T-helper 22 cell (primary cell): ENCODE data around the gene SYNE1.
"Not testable (repeated sequence)": the region's sequence is repeated elsewhere in the genome, so short reads cannot be mapped to it uniquely, and the experiment has no call there.

Experiments
- DNase-seq: peaks from one replicate; pipeline ENCODE4 v3.0.0-alpha.2; 2020; ENCODE audit warnings: low read depth

Gene SYNE1

GRCh38 chr6:152423216-152424103 lies 213.7 kb downstream of the SYNE1 start:
- no peak for DNase-seq

DNA sequence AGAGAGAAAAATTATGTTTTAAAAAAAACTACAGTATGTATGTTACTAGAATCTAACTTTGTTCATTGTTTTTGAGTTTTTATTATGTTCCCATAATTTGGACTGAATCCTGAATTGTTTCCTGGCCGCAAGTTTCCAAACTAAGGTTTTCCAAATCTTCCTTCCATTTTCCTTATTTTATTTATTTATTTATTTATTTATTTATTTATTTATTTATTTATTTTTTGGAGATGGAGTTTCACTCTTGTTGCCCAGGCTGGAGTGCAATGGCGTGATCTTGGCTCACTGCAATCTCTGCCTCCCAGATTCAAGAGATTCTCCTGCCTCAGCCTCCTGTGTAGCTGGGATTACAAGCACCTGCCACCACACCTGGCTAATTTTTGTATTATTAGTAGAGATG lies 215.7 kb downstream of the SYNE1 start:
- not testable (repeated sequence) for DNase-seq

- DNase-seq, result no peak
These were observed 216.5 kb downstream of the SYNE1 start for GRCh38 chr6:152420696-152421095.

DNA sequence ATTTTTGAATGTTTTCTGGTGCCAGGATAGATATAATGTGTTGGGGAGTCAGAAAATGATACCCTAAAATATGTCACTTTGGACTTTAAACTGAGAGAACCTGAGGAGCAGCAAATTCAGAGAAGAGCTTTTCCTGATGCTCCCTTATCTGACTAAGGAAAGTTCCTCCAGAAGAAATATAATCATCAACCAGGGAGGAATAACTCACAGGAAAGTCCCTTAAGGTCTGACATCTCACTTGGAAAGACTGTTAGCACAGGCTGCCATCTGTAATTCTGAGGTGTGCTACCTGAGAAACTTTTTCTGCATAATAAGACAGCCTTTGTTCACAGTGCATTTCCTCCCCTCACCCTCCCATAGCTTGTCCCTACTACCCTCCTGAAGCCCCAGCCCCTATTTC lies 218.6 kb downstream of the SYNE1 start:
- no peak for DNase-seq

DNA sequence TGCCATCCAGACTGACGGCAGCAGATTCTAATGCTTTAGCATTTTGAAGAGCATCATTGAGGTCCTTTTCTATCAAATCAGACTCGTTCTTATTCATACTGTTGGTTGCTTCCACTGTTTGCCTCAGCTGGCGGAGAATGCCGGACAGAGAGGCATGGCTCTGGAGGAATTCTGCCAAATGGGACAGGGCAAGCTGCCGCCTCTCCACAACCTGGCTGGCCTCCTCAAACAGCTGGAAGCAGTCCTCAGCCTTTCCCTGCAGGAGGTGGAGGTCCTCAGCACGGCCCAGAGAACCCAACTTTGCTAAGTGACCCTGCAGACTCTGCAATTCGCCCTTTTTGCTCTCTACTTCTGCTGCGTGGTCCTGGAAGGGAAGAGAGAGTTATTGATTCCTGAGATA lies 220.5 kb downstream of the SYNE1 start:
- DNase-seq, result no peak

DNA sequence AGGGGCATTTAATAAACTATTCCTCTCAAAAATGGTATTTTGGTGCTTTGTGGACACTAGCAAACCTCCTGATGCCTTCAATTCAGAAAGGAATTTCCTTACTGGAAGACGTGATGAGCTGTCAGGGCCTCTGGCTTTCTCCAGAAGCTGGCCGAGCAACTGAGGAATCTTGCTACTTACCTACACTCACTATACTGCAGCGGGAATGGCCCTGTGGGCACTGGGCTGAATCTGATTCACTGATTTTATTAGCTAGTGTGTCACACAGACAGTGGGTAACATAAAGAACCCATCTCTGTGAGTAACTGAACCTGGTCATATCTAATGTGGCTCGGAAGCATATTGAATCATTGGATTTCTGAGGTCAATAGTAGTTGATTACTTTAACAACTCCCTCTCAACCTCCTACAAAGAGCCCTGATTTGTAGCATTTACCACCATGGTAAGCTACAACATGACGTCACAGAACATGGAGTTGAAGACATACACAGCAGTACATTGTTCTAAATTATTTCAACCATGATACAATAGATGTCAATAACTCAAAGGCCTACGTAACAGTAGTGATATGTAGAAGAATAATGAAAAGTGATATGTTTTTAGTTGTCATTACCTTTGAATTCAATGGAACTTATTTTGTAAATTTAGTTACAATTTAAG lies 232.1 kb downstream of the SYNE1 start:
- DNase-seq, result no peak

- DNase-seq, result no peak
These were observed 232.9 kb downstream of the SYNE1 start for GRCh38 chr6:152404086-152404857.

DNA sequence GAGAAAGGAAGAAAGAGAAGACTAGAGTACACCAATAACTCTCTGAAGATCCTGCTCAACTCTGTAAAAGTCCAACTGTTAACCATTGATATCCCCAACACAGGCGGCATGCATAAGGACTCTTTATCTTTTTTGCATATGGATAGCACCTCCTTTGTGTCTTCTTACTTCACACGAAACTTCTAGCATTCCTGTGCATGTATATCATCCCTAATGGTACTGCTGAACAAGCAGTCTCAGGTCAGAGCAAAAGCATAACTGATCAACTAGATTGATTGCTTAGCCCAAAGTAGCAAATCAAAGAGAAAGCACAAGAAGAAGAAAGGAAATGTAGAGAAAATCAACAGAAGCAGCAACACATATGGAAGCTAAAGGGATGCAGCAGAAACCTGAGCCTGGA lies 234.4 kb downstream of the SYNE1 start:
- DNase-seq, result no peak

DNA sequence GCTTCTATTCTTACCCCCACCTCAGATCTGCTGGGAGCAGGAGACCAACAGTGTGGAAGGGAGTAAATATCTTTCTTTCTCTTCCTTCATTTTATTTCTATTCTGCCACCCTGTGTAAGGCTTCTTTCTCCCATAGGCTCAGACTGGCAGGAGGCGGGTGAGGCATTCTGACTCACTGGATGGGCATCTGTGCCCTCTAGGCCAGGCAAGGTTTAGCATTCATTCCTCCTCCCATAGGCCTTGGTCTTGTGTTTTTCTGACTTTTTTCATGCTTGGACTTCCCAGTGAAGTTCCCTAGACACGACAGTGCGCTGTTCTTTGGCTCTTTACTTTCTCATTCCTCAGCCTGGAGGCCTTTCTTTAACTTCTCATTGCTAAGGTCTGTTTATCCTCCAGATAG lies 235.2 kb downstream of the SYNE1 start:
- no peak for DNase-seq

DNA sequence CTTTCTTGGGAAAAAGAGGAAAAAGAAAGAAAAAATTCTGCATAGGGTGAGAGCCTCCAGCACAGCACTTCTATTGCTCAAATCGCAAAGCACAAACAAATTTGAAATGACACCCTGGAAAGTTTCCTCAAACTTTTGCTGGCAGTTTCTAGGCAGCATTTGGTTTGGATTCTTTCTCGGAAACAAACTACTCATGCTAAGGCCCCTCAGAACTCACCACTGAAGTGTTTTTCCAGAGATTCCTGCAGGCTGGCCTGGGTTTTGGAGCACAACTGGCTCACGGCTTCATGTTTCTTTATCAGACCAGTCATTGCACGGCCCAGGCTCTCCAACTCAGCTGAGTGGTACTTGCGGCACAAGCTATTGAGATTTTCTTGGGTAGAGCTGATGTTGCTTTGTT lies 237.8 kb downstream of the SYNE1 start:
- no peak for DNase-seq

DNA sequence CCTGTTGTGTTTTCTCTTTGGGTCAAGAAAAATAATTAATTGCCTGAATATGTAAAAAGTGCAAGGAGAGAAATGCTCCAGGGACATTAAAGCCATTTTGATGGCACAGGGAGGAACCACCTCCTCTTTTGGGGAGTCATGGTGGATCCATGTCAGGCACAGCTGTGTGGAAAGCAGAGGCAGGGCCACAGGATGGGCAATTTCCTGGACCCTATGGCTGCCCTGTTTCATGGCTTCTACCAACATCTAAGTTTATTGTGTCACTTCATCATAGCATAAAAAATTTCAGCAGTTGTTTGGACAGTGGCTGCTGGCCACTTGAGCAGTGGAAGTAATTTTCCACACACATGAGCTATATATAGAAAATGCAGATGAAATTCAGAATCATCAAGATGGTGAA lies 238.2 kb downstream of the SYNE1 start:
- no peak for DNase-seq

DNA sequence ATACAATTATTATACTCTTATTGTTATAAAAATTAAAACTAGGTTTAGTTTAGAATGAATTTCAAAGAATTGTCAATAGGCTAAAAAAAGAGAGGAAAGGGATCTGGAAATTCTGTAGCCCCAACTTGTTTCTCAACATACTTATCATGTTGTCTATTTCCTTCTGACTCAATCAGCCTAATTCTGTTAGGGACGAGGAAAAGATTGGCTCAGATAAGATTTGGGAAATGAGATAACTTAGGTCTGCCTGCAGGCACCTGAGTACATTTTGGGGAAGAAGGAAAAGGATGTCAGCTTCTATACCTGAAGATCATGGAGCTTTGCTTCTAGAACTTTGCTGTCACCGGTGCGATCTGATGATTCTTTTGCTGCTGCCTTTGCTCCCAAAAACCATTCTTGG lies 238.8 kb downstream of the SYNE1 start:
- no peak for DNase-seq

- DNase-seq, result no peak
These were observed 242.9 kb downstream of the SYNE1 start for GRCh38 chr6:152394303-152394702.

GRCh38 chr6:152391179-152391880 lies 245.8 kb downstream of the SYNE1 start:
- no peak for DNase-seq

GRCh38 chr6:152387091-152387490 lies 250.1 kb downstream of the SYNE1 start:
- DNase-seq, result no peak

DNA sequence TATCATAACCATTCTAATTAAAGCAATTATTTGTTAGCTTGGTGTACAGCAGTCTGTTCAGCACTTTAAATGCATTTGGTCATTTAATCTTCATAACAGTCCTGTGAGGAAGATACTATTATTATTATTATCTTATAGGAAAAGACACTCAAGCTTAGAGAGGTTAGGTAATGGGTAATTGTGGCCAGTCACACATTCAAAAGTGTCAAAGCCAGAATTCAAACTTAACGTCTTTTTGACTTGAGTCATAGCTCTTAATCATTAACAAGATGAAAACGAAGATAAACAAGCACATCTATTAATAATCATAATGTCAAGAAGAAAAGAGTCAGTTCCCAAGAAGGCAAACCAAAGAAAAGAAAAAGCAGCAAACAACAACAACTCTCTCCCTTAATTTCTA lies 251.0 kb downstream of the SYNE1 start:
- DNase-seq, result no peak

DNA sequence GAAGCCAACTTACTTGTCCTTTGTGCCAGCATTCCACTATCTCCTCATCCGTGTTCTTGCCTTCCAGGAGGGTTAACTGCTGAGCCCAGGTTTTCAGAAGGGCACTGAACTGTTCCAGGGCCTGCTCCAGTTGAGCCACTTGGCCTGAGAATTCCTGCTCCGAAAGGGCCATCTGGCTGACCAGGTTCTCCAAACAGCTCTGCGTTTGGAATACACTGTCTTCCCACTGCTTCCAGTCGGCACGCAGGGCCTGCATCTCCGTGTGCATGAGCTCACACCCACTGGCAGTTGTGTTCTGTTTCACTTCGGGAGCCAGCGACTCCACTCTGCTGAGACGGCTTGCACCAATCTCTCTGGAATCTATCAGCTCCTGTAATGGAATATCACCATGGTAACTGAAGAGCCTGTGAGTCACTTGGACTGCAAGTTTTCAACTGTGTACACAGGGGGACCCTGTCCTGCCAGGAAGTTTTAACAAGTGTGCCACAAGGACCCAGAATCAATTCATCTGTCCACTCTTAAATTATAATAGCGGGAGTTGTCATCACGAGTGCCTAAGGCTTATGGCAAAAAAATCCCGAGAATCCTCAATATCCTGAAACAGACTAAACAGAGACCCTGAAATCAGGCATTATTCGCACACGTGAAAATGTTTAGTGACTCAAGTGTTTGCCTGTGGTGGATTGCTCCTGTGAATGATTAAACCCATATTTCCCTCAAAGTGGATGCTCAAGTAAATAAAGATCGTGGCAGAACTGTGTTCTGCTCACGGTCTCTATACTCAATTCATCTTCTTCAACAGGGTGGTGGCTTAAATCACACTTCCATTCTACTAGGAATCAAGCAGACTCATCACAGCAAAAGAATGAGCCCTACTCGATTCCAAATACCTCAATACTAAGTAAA lies 255.9 kb downstream of the SYNE1 start:
- DNase-seq, result no peak

DNA sequence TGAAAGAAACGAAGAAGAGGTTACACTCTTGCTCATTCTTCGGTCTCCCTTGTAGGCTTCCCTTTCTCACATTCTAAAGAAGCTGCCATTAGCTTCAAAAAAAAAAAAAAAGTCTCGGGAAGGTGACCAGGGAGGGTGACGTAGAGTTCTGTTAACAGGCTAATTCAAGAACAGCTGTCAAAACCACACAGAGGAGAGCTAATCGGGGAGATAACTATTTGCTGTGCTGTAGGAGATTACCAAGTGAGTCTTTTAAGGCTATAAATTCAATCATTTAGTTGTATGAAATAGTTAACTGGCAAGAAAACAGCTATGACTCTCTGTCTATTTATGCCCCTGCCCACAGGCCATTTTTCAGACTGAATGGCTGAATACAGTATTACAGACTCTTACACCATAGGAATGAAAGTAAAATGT lies 256.8 kb downstream of the SYNE1 start:
- no peak for DNase-seq

DNA sequence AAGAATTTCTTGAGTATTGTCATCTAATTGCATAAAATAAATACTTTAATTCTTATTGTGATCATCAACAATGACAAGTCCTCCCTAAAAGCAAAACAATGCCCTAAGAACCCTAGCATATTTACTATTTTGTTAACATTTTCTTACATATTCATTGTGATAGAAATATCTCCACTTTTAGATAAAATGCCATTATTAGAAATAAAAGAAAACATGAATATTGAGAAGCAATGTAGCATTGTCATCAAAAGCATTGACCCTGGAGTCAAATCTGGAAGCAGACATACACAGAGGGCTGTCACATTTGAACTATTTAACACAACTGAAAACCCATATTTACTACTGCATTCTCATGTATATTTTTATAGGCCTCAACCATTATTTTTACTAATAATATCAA lies 257.7 kb downstream of the SYNE1 start:
- no peak for DNase-seq

- DNase-seq, result no peak
These were observed 259.0 kb downstream of the SYNE1 start for GRCh38 chr6:152378169-152378568.

- DNase-seq, result no peak
These were observed 262.0 kb downstream of the SYNE1 start for GRCh38 chr6:152375197-152375596.
